ENCODE results near the gene CHI3L2. TPM values are rescaled to one million over a fixed set of nuclear protein-coding genes. Genes with fewer than 3 reads are reported as not detected.

CHI3L2 gene
- total and polyA plus RNA-seq, 11 donors: 1.0 to 23.0 (median 2.1) TPM; not detected in 1

- peaks cover 0 to 88% (median 0%) of the 10 kb centered on the region in 12 donors for H3K4me1 ChIP-seq
- no peaks in the 10 kb centered on the region for H3K27me3 ChIP-seq
- TF ChIP-seq POLR2A (IDR thresholded peaks at IDR 0.05): no peak
- no peak for TF ChIP-seq CTCF (IDR thresholded peaks at IDR 0.05)
- peak overlapping the region in 1 of 12 donors; percentile 86 for H3K27ac ChIP-seq
- ATAC-seq: no peak
- H3K36me3 ChIP-seq: no peaks in the 10 kb centered on the region
- 86 to 88% (median 87%) methylated on average over 5 of the region's 5 CpGs for WGBS, 4 donors
- no peak for DNase-seq
- no peak overlapping the region for H3K4me3 ChIP-seq
- intact Hi-C loops (cut with DNase I): no loop called here
- no peaks in the 10 kb centered on the region for H3K9me3 ChIP-seq
Observed at GRCh38 chr1:111216751-111217150, 10.8 kb upstream of the CHI3L2 start.

- TF ChIP-seq POLR2A (IDR thresholded peaks at IDR 0.05): no peak
- no peak for TF ChIP-seq CTCF (IDR thresholded peaks at IDR 0.05)
- intact Hi-C loops (cut with DNase I): no loop called here
- Histone ChIP-seq H3K4me1 (peaks cover 0 to 94% (median 0%) of the 10 kb centered on the region in 12 donors), H3K9me3 (no peaks in the 10 kb centered on the region), H3K27me3 (no peaks in the 10 kb centered on the region), H3K36me3 (no peaks in the 10 kb centered on the region), H3K27ac (peak overlapping the region in 1 of 12 donors; percentile 86), H3K4me3 (no peak overlapping the region)
- 74 to 76% (median 74%) methylated on average over 5 of the region's 5 CpGs for WGBS, 4 donors
- DNase-seq (no peak), ATAC-seq (no peak)
Observed at GRCh38 chr1:111217183-111217910, 10.2 kb upstream of the CHI3L2 start.

- H3K4me1 ChIP-seq: peaks cover 0 to 89% (median 0%) of the 10 kb centered on the region in 12 donors
- 87 to 90% (median 89%) methylated on average over 8 of the region's 8 CpGs for WGBS, 4 donors
- H3K36me3 ChIP-seq: no peaks in the 10 kb centered on the region
- no peaks in the 10 kb centered on the region for H3K9me3 ChIP-seq
- H3K4me3 ChIP-seq: no peak overlapping the region
- H3K27ac ChIP-seq: peak overlapping the region in 1 of 12 donors; percentile 76
- intact Hi-C loops (cut with DNase I): no loop called here
- no peaks in the 10 kb centered on the region for H3K27me3 ChIP-seq
- no peak for DNase-seq
- TF ChIP-seq CTCF (IDR thresholded peaks at IDR 0.05) (no peak), POLR2A (IDR thresholded peaks at IDR 0.05) (no peak)
- no peak for ATAC-seq
Observed at GRCh38 chr1:111218701-111219556, 8.6 kb upstream of the CHI3L2 start.

All from heart left ventricle (tissue), 16 donors.